B cell (primary cell): ENCODE results near the gene WRNIP1. TPM values are rescaled to one million over a fixed set of nuclear protein-coding genes. Genes with fewer than 3 reads are reported as not detected.

Experiments
- ATAC-seq: fragments of 200-7000 bp; cut with Tn5 transposase; one replicate; pipeline ENCODE4 v1.10.0; 2021; ENCODE audit warnings: low read depth, mild to moderate bottlenecking, moderate number of reproducible peaks, moderate library complexity
- CTCF ChIA-PET: fragments of 350-600 bp; sonication (Branson Sonifier 250); formaldehyde crosslinking; loops from one replicate; lab custom pipeline; 2021; ENCODE audit warnings: antibody characterized with exemption, inconsistent platforms; lab: Charles Lee
- POLR2A ChIA-PET: fragments of 350-600 bp; sonication (Branson Sonifier 250); formaldehyde crosslinking; loops from one replicate; lab custom pipeline; 2021; ENCODE audit warnings: antibody characterized with exemption; lab: Charles Lee
- DNase-seq: peaks from one replicate; pipeline ENCODE4 v3.0.0; 2013
- H2AFZ ChIP-seq: 2 replicates; pipeline ENCODE4 v1.6.1; 2012; ENCODE audit warnings: mild to moderate bottlenecking, low read depth, low read length; ENCODE audit not compliant: insufficient read depth, poor library complexity, severe bottlenecking
- H3K27ac ChIP-seq, 2 donors: 1 replicate in 1 of 2; 2 replicates in 1 of 2; pipeline ENCODE4 v1.5.1; 2012 to 2013; ENCODE audit warnings: low read length in 2 of 2, mild to moderate bottlenecking in 2 of 2, moderate library complexity in 1 of 2
- H3K27me3 ChIP-seq, 4 experiments: fragments of 200-600 bp in 1 of 4; sonication (generic) in 1 of 4; replicated peaks in 1 of 4; 1 replicate in 2 of 4; 2 replicates in 2 of 4; pipeline versions ENCODE4 v1.6.1 to v1.7.0; 2013 to 2016; ENCODE audit warnings: low read length in 3 of 4, mild to moderate bottlenecking in 2 of 4, mixed read lengths in 1 of 4, moderate library complexity in 1 of 4; ENCODE audit not compliant: insufficient read depth in 4 of 4, control insufficient read depth in 3 of 4; ENCODE audit errors: control extremely low read depth in 1 of 4
- H3K36me3 ChIP-seq, 2 experiments: replicated peaks in 1 of 2; 1 replicate in 1 of 2; 2 replicates in 1 of 2; pipeline versions ENCODE4 v1.6.1 to v1.7.1; 2013; ENCODE audit warnings: low read length in 1 of 2; ENCODE audit not compliant: insufficient read depth in 2 of 2, control insufficient read depth in 1 of 2; ENCODE audit errors: control extremely low read depth in 1 of 2, extremely low read depth in 1 of 2
- H3K4me1 ChIP-seq, 2 donors: fragments of 200-600 bp in 1 of 2; sonication (generic) in 1 of 2; 1 replicate in 1 of 2; 2 replicates in 1 of 2; pipeline versions ENCODE4 v1.5.1 to v1.6.1; 2013 to 2017; ENCODE audit warnings: low read length in 2 of 2; ENCODE audit not compliant: control insufficient read depth in 2 of 2, insufficient read depth in 2 of 2
- H3K4me2 ChIP-seq: replicated peaks from 2 replicates; pipeline ENCODE3; 2012; ENCODE audit warnings: mild to moderate bottlenecking, low read depth, low read length; ENCODE audit not compliant: poor library complexity, severe bottlenecking
- H3K4me3 ChIP-seq, 5 experiments: fragments of 200-600 bp in 1 of 5; sonication (generic) in 1 of 5; 1 replicate in 3 of 5; 2 replicates in 2 of 5; pipeline versions ENCODE4 v1.5.1 to v1.7.0; 2011 to 2016; ENCODE audit warnings: low read length in 4 of 5, mild to moderate bottlenecking in 4 of 5, low read depth in 2 of 5, control low read depth in 1 of 5, moderate library complexity in 1 of 5; ENCODE audit not compliant: insufficient read depth in 1 of 5; ENCODE audit errors: control extremely low read depth in 1 of 5, extremely low read depth in 1 of 5
- H3K79me2 ChIP-seq: fragments of 200-600 bp; sonication (generic); one replicate; pipeline ENCODE4 v1.6.0; 2016; ENCODE audit warnings: low read length; ENCODE audit not compliant: control insufficient read depth, insufficient read depth
- H3K9ac ChIP-seq: fragments of 200-600 bp; sonication (generic); 2 replicates; pipeline ENCODE4 v1.6.1; 2017; ENCODE audit warnings: mild to moderate bottlenecking, low read length, moderate library complexity
- H3K9me3 ChIP-seq, 3 donors: one replicate each; pipeline versions ENCODE4 v1.6.1 to v1.7.1; 2013; ENCODE audit warnings: low read length in 2 of 3; ENCODE audit not compliant: control insufficient read depth in 2 of 3, insufficient read depth in 1 of 3; ENCODE audit errors: control extremely low read depth in 1 of 3
- H4K20me1 ChIP-seq: 2 replicates; pipeline ENCODE4 v1.6.0; 2012; ENCODE audit warnings: mild to moderate bottlenecking, low read length; ENCODE audit not compliant: insufficient read depth, control insufficient read depth, poor library complexity, severe bottlenecking
- H3K27ac Mint-ChIP-seq: one replicate; pipeline ENCODE4 v1.8.0; 2021; ENCODE audit warnings: mixed read lengths
- H3K27me3 Mint-ChIP-seq: one replicate; pipeline ENCODE4 v1.8.0; 2021; ENCODE audit warnings: mixed read lengths
- H3K4me1 Mint-ChIP-seq: one replicate; pipeline ENCODE4 v1.8.0; 2021; ENCODE audit warnings: mixed read lengths
- H3K4me3 Mint-ChIP-seq: one replicate; pipeline ENCODE4 v1.8.0; 2021; ENCODE audit warnings: mixed read lengths
- H3K9me3 Mint-ChIP-seq: one replicate; pipeline ENCODE4 v1.8.0; 2022; ENCODE audit warnings: mixed read lengths; ENCODE audit not compliant: insufficient read depth
- CTCF ChIP-seq: fragments of 200-600 bp; IDR thresholded peaks from one replicate; pipeline ENCODE4 v1.8.0; 2022; ENCODE audit warnings: antibody characterized with exemption, mild to moderate bottlenecking
- EZH2 ChIP-seq: IDR thresholded peaks from 2 replicates; pipeline ENCODE4 v1.6.1; 2012; ENCODE audit warnings: borderline replicate concordance, low read depth, mild to moderate bottlenecking, moderate library complexity, low read length; ENCODE audit not compliant: insufficient read depth, poor library complexity, severe bottlenecking
- WGBS: methylation state at CpG from one replicate; pipeline ENCODE4 v1.1.5; 2013; ENCODE audit warnings: missing lambda C conversion rate; ENCODE audit not compliant: insufficient coverage; 5-methylcytosine and 5-hydroxymethylcytosine counted together
- intact Hi-C: fragments of 100-400 bp; cut with micrococcal nuclease; formaldehyde crosslinking; loops from one replicate; pipeline ENCODE4 v1.10.0; 2022
- polyA plus RNA-seq: library from polyadenylated mRNA; depleted of rRNA; stranded (reverse); fragments of >200 nt; gene quantifications from 2 replicates; pipeline ENCODE4 v1.2.3, GENCODE V29; 2012
- total RNA-seq, 2 donors: library from RNA; stranded (reverse); fragments of 120-200 nt in 1 of 2; gene quantifications; 1 replicate in 1 of 2; 2 replicates in 1 of 2; pipeline versions ENCODE4 v1.2.3 to v1.2.4, GENCODE V29; 2013 to 2022

Gene WRNIP1
- total and polyA plus RNA-seq, 2 donors (not counting 1 experiment from before 2014, with no cell fraction given) = 32.6 to 35.2 TPM

- no peak overlapping the region for H3K4me3 ChIP-seq
- no peak for ATAC-seq
- Mint-ChIP-seq H3K4me3 (no peak overlapping the region), H3K9me3 (no peaks in the 10 kb centered on the region), H3K4me1 (no peaks in the 10 kb centered on the region), H3K27ac (peak overlapping the region; percentile 26), H3K27me3 (no peaks in the 10 kb centered on the region)
- ChIA-PET CTCF (interaction anchor here (1.0 kb wide), 1 partner anchor 19 kb away, joined by 3 read pairs; no protein-coding TSS in a partner anchor), POLR2A (no interaction called here)
- H3K4me1 ChIP-seq = no peaks in the 10 kb centered on the region
- no peak overlapping the region for H3K9ac ChIP-seq
- H3K27ac ChIP-seq = no peak overlapping the region
- TF ChIP-seq CTCF = no peak
- no peak for TF ChIP-seq EZH2
- no peak for DNase-seq
- no peaks in the 10 kb centered on the region for H3K27me3 ChIP-seq
- peaks cover 0 to 3% of the 10 kb centered on the region in 2 experiments for H3K36me3 ChIP-seq
- intact Hi-C loops = no loop called here
- H2AFZ ChIP-seq = no peak overlapping the region
- 93% methylated on average over 3 of the region's 6 CpGs for WGBS
- no peaks in the 10 kb centered on the region for H3K79me2 ChIP-seq
- H4K20me1 ChIP-seq = no peaks in the 10 kb centered on the region
- no peaks in the 10 kb centered on the region for H3K9me3 ChIP-seq
- no peak overlapping the region for H3K4me2 ChIP-seq
Observed at GRCh38 chr6:2827142-2827541, 61.9 kb downstream of the WRNIP1 start.

GRCh38 chr6:2828629-2829028, 63.4 kb downstream of the WRNIP1 start:
- Histone ChIP-seq H3K9ac (no peak overlapping the region), H3K36me3 (peaks cover 0 to 11% of the 10 kb centered on the region in 2 experiments), H3K4me2 (no peak overlapping the region), H3K79me2 (no peaks in the 10 kb centered on the region), H2AFZ (no peak overlapping the region), H3K9me3 (no peaks in the 10 kb centered on the region), H3K4me3 (no peak overlapping the region), H3K27ac (no peak overlapping the region), H3K27me3 (no peaks in the 10 kb centered on the region), H4K20me1 (no peaks in the 10 kb centered on the region), H3K4me1 (no peaks in the 10 kb centered on the region)
- intact Hi-C loops = no loop called here
- WGBS = 100% methylated on average over 1 of the region's 4 CpGs
- no peak overlapping the region for H3K4me3 Mint-ChIP-seq
- ChIA-PET CTCF (interaction anchor here (1.0 to 1.3 kb wide), 2 partner anchors 103 to 124 kb away, joined by 3 to 4 read pairs; no protein-coding TSS in a partner anchor), POLR2A (no interaction called here)
- DNase-seq = no peak
- H3K27ac Mint-ChIP-seq = no peak overlapping the region
- H3K9me3 Mint-ChIP-seq = no peaks in the 10 kb centered on the region
- H3K4me1 Mint-ChIP-seq = no peaks in the 10 kb centered on the region
- no peaks in the 10 kb centered on the region for H3K27me3 Mint-ChIP-seq
- no peak for TF ChIP-seq CTCF
- no peak for TF ChIP-seq EZH2
- no peak for ATAC-seq
